Measurements from ENCODE around the gene TTLL3.

DNA sequence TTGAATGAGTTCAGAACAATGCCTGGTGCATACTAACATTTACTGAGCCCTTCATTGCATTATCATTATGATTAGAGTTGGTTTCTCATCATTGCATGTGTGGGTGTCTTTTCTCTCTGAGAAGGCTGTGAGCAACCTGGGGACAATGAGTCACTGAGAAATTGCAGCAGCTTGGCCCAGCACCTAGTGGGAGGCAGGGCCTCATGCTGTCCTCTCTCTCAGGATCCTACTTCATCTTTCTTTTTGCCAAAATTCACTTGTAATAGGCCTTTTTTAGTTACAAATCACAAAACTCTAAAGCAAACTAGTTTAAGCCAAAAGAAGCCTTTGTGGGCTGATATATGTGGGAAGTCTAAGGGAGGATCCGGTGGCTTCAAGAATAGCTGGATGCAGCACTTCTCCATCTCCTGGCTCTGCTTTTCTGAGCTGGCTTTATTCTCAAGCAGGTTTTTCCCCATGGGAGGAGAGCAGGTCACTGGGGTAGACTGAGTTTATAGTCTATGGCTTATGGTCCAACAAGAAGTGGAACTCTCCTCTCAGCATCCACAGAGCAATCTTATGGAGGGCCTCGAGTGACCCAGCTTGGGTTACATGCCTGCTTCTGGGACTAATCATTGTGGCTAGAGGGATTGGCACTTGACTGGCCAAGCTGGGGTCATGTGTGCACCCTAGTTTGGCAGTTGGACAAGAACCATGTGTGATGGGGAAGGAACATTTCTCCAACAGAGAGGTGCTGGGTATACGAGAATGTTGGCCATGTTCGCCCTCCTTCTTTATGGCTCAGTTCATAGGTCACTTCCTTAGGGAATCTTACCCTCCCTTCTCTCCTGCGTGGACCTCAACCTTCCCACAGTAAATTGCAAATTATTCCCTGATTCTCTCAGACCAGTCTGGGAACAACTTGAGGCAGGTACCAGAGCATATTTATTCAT, 31.7 kb upstream of the TTLL3 start:
- no peak for TF ChIP-seq SIN3A (IDR thresholded peaks at IDR 0.05; ENCODE audit: borderline replicate concordance, insufficient read depth, low read length)
- TF ChIP-seq, protein P1, sequence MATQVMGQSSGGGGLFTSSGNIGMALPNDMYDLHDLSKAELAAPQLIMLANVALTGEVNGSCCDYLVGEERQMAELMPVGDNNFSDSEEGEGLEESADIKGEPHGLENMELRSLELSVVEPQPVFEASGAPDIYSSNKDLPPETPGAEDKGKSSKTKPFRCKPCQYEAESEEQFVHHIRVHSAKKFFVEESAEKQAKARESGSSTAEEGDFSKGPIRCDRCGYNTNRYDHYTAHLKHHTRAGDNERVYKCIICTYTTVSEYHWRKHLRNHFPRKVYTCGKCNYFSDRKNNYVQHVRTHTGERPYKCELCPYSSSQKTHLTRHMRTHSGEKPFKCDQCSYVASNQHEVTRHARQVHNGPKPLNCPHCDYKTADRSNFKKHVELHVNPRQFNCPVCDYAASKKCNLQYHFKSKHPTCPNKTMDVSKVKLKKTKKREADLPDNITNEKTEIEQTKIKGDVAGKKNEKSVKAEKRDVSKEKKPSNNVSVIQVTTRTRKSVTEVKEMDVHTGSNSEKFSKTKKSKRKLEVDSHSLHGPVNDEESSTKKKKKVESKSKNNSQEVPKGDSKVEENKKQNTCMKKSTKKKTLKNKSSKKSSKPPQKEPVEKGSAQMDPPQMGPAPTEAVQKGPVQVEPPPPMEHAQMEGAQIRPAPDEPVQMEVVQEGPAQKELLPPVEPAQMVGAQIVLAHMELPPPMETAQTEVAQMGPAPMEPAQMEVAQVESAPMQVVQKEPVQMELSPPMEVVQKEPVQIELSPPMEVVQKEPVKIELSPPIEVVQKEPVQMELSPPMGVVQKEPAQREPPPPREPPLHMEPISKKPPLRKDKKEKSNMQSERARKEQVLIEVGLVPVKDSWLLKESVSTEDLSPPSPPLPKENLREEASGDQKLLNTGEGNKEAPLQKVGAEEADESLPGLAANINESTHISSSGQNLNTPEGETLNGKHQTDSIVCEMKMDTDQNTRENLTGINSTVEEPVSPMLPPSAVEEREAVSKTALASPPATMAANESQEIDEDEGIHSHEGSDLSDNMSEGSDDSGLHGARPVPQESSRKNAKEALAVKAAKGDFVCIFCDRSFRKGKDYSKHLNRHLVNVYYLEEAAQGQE (IDR thresholded peaks at IDR 0.05; ENCODE audit: insufficient read depth in 1 of 2, low read depth in 2 of 2, low read length in 2 of 2), result no peak
- TF ChIP-seq POLR2AphosphoS5 (IDR thresholded peaks at IDR 0.05; ENCODE audit: low read depth, low read length), result no peak
- TF ChIP-seq TAF1 (IDR thresholded peaks at IDR 0.05; ENCODE audit: borderline replicate concordance, insufficient read depth, low read length), result no peak
- TF ChIP-seq FOXP2 (optimal IDR thresholded peaks at IDR 0.05; ENCODE audit: borderline replicate concordance, extremely low read depth, extremely low read length, insufficient read depth), result no peak
